ENCODE measurements around the gene FOXN3.

FOXN3 gene

DNA sequence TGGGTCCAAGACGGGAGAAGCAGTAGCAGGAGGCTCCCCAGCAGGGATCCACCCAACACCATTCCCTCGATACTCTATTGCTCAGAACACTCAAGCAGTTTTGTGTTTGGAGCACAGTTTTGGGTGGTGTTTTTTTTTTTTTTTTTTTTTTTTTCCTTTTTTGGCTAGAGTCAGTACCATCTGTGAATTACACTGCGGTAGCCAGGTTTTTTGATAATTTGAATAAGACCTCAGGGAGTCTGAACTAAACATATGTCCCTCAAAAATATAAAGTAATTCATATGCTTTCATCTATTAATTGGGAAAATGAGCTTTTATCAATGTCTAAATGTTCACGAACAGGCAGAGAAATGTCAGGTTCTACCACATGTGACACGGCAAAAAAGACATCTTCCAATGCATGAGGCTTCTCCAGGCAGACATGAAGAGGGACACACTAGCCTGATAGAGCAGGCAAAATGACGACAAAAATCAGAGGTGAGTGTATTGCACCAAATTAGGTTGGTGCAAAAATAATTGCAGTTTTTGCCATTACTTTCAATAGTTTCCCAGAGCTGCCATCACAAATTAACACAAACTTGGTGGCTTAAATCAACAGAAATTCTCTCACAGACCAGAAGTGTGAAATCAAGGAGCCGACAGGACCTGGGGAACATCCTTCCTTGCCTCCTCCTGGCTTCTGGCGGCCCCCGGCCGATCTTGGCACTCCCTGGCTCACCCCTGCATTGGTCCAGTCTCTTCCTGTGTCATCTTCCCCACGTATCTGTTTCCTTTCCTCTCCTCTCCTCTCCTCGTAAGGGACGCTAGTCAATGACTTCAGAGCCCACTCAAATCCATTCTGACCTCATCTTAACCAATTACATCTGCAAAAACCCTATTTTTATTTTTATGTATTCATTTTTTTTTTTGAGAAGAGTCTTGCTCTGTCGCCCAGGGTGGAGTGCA, 33.9 kb downstream of the FOXN3 start:
- H3K27me3 ChIP-seq (ENCODE audit: insufficient read depth, low read length, poor library complexity, severe bottlenecking) = no peaks in the 10 kb centered on the region
- H3K9me2 ChIP-seq (replicated peaks; ENCODE audit: low read depth, low read length) = no peaks in the 10 kb centered on the region
- no peak overlapping the region for H3K4me2 ChIP-seq (ENCODE audit: low read depth, low read length, poor library complexity, severe bottlenecking)
- H3K9ac ChIP-seq (ENCODE audit: low read depth, low read length, poor library complexity, severe bottlenecking) = no peak overlapping the region
- TF ChIP-seq CTCF (conservative IDR thresholded peaks at IDR 0.05; ENCODE audit: low read length) = no peak
- TF ChIP-seq EZH2phosphoT487 (IDR thresholded peaks at IDR 0.05; ENCODE audit: borderline replicate concordance) = no peak
- no peak overlapping the region for H2AFZ ChIP-seq (ENCODE audit: low read length)
- H3K4me1 ChIP-seq (ENCODE audit: insufficient read depth, low read length, poor library complexity, severe bottlenecking) = peaks cover 27% of the 10 kb centered on the region
- H4K20me1 ChIP-seq (ENCODE audit: insufficient read depth, low read length, poor library complexity, severe bottlenecking) = peaks cover 54% of the 10 kb centered on the region
- peaks cover 7% of the 10 kb centered on the region for H3K9me3 ChIP-seq (ENCODE audit: insufficient read depth, low read depth, low read length)
- H3K4me3 ChIP-seq (ENCODE audit: low read length, poor library complexity, severe bottlenecking) = no peak overlapping the region
- H3F3A ChIP-seq (ENCODE audit: low read depth) = no peaks in the 10 kb centered on the region
- peaks cover 97% of the 10 kb centered on the region for H3K79me2 ChIP-seq (ENCODE audit: insufficient read depth, low read length)
- peaks cover 38% of the 10 kb centered on the region; the same call in 1 of the 2 replicates for H3K36me3 ChIP-seq (ENCODE audit: insufficient read depth, low read length)

GRCh38 chr14:89382487-89382886, 34.5 kb downstream of the FOXN3 start:
- Histone ChIP-seq H3K4me3 (ENCODE audit: low read length, poor library complexity, severe bottlenecking) (no peak overlapping the region), H3K9me2 (replicated peaks; ENCODE audit: low read depth, low read length) (no peaks in the 10 kb centered on the region), H3K79me2 (ENCODE audit: insufficient read depth, low read length) (peaks cover 97% of the 10 kb centered on the region), H3K9me3 (ENCODE audit: insufficient read depth, low read depth, low read length) (peaks cover 7% of the 10 kb centered on the region), H3K27me3 (ENCODE audit: insufficient read depth, low read length, poor library complexity, severe bottlenecking) (no peaks in the 10 kb centered on the region), H3K36me3 (ENCODE audit: insufficient read depth, low read length) (peaks cover 43% of the 10 kb centered on the region; the same call in 1 of the 2 replicates), H3F3A (ENCODE audit: low read depth) (no peaks in the 10 kb centered on the region), H2AFZ (ENCODE audit: low read length) (no peak overlapping the region), H4K20me1 (ENCODE audit: insufficient read depth, low read length, poor library complexity, severe bottlenecking) (peaks cover 51% of the 10 kb centered on the region), H3K4me1 (ENCODE audit: insufficient read depth, low read length, poor library complexity, severe bottlenecking) (peaks cover 27% of the 10 kb centered on the region), H3K4me2 (ENCODE audit: low read depth, low read length, poor library complexity, severe bottlenecking) (no peak overlapping the region), H3K9ac (ENCODE audit: low read depth, low read length, poor library complexity, severe bottlenecking) (no peak overlapping the region)
- no peak for TF ChIP-seq EZH2phosphoT487 (IDR thresholded peaks at IDR 0.05; ENCODE audit: borderline replicate concordance)
- no peak for TF ChIP-seq CTCF (conservative IDR thresholded peaks at IDR 0.05; ENCODE audit: low read length)

DNA sequence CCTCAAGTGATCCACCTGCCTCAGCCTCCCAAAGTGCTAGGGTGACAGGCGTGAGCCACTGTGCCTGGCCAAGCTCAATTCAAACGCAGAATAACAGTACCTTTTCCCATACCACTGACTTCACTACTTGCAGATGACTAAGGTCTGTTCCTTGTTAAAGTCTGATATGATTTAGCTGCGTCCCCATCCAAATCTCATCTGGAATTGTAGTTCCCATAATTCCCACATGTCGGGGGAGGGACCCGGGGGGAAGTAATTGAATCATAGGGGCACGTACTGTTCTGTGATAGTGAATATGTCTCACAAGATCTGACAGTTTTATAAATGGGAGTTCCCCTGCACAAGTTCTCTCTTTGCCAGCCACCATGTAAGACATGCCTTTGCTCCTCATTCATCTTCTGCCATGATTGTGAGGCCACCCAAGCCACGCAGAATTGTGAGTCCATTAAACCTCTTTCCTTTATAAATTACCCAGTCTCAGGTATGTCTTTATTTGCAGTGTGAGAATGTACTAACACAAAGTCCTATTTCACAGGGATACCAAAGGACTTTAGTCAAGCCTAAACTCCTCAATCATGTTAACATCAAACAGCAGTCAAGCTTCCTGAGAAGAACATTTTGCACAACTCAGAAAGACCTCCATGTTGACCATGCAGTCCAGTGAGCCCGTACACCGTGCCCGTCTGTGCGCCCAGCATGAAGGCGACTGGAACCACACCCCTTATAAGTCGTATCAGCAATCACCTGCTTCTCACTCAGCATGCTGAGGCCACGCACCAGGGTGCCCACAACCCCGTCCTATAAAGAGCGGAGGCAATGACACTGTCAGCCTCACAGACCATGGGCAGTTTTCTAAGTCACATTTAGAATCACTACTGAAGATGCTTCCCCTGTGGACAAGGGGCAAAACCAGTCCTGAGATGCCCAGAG, 36.9 kb downstream of the FOXN3 start:
- H3K4me3 ChIP-seq (ENCODE audit: low read length, poor library complexity, severe bottlenecking) = no peak overlapping the region
- TF ChIP-seq EZH2phosphoT487 (IDR thresholded peaks at IDR 0.05; ENCODE audit: borderline replicate concordance) = no peak
- peaks cover 39% of the 10 kb centered on the region for H4K20me1 ChIP-seq (ENCODE audit: insufficient read depth, low read length, poor library complexity, severe bottlenecking)
- H2AFZ ChIP-seq (ENCODE audit: low read length) = no peak overlapping the region
- peaks cover 93% of the 10 kb centered on the region for H3K79me2 ChIP-seq (ENCODE audit: insufficient read depth, low read length)
- peaks cover 12% of the 10 kb centered on the region for H3K4me1 ChIP-seq (ENCODE audit: insufficient read depth, low read length, poor library complexity, severe bottlenecking)
- H3K9me3 ChIP-seq (ENCODE audit: insufficient read depth, low read depth, low read length) = peaks cover 7% of the 10 kb centered on the region
- H3K36me3 ChIP-seq (ENCODE audit: insufficient read depth, low read length) = peaks cover 43% of the 10 kb centered on the region; the same call in 1 of the 2 replicates
- H3K4me2 ChIP-seq (ENCODE audit: low read depth, low read length, poor library complexity, severe bottlenecking) = no peak overlapping the region
- no peaks in the 10 kb centered on the region for H3F3A ChIP-seq (ENCODE audit: low read depth)
- H3K27me3 ChIP-seq (ENCODE audit: insufficient read depth, low read length, poor library complexity, severe bottlenecking) = no peaks in the 10 kb centered on the region
- no peak overlapping the region for H3K9ac ChIP-seq (ENCODE audit: low read depth, low read length, poor library complexity, severe bottlenecking)
- no peaks in the 10 kb centered on the region for H3K9me2 ChIP-seq (replicated peaks; ENCODE audit: low read depth, low read length)
